A172 (cell line): Measurements from ENCODE around the gene RTN1. TPM values are rescaled to one million over a fixed set of nuclear protein-coding genes. Genes with fewer than 3 reads are reported as not detected.
"Not testable (repeated sequence)": the region's sequence is repeated elsewhere in the genome, so short reads cannot be mapped to it uniquely, and the experiment has no call there.

Experiments used
- DNase-seq: peaks from one replicate; pipeline ENCODE4 v3.0.0-alpha.2; 2015; ENCODE audit warnings: low spot score
- total RNA-seq: library from RNA; depleted of rRNA; stranded (reverse); fragments of >200 nt; shearing (Covaris generic); gene quantifications from 2 replicates; pipeline ENCODE4 v1.2.3, GENCODE V29; 2014

The RTN1 gene
- total RNA-seq, 1 experiment from 2014 or later: 7.9 TPM

GRCh38 chr14:59704054-59704645, 166.4 kb downstream of the RTN1 start:
- no peak for DNase-seq

DNA sequence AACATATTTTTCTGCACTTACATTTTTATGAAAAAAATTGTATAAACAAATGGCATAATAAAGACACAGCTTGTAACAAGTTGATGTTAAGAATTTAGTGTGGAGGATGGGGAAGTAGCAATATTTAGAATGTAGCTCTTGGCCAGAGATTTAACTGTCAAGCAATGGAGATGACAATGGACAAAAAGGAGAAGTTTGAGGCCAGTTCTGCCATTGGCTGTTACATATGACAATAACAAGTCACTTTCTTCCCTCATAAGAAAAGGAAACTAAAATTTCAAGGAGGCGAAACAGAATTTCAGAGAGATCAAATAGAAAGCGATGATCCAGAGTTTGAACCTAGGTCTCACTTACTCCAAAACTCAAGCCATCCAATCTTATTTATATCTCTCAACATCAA, 171.1 kb downstream of the RTN1 start:
- no peak for DNase-seq

GRCh38 chr14:59698793-59699192, 171.8 kb downstream of the RTN1 start:
- peak; percentile 31 for DNase-seq

DNA sequence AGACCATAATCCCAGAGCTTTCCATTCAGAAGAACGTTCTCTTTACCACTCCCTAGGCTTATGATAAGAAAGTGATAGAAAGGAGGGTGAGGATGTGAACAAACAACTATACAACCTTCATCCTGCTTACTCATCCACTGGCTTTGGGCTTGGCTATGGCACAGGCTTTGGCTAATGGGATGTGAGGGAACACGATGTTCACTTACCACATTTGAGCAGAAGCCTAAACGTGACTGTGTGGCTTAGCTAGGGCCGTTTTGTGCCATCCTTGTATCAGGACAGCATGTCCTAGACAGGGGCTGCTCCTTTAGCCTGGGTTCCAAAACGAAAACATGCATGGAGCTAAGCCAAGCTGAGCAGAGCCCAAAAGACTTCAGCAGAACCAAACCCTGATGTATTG, 175.4 kb downstream of the RTN1 start:
- DNase-seq: no peak

GRCh38 chr14:59691266-59691665, 179.3 kb downstream of the RTN1 start:
- DNase-seq: no peak

DNA sequence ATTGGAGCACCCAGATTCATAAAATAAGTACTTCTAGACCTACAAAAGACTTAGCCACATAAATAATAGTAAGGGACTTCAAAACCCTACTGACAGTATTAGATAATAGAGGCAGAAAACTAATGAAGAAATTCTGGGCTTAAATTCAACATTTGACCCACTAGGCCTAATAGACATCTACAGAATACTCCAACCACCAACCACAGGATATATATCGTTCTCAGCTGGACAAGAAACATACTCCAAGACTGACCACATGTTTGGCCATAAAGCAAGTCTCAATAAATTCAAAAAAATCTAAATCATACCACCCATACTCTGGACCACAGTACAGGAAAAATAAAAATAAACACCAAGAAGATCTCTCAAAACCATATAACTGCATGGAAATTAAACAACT, 180.2 kb downstream of the RTN1 start:
- no peak for DNase-seq

DNA sequence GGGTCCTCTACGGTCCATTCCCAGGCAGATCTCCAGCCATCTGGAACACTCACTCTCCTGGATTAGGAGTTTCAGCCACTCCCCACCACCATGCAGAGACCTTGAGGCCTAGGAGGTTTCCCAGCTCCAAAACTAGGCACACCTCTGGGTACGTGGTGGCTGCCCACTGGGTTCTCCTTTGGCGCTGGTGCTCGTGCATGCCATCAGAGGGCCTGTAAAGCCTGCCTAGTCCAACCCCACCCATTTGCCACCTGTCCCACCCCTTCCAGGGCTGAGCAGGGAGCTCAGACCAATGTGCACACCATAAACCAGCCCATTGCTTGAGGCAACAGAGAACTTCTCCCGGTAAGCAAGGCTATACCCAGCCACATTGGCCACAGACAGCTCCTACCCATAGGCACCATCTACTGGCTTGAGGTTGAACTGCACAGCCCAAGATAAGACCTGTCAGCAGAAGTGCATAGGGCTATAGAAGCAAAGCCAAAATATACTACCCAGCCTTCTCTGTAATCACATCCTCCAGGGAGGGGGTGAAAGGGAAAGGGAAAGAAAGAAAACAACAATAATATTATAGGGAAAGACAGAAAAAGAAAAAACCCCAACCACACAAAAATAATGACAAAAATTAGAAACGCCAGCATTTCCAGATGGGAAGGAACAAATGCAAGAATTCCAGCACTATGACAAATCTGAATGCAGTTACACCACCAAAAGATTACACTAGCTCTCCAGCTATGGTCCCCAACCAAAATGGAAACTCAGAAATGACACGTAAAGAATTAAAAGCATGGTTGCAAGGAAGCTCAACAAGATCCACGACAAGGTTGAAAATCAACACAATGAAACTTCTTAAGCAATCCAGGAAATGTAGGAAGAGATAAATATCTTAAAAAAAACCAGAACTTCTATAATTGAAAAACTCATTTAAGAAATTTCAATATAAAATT, 182.1 kb downstream of the RTN1 start:
- peak; percentile 6 for DNase-seq

- DNase-seq: no peak
Observed at GRCh38 chr14:59687663-59688062, 182.9 kb downstream of the RTN1 start.

DNA sequence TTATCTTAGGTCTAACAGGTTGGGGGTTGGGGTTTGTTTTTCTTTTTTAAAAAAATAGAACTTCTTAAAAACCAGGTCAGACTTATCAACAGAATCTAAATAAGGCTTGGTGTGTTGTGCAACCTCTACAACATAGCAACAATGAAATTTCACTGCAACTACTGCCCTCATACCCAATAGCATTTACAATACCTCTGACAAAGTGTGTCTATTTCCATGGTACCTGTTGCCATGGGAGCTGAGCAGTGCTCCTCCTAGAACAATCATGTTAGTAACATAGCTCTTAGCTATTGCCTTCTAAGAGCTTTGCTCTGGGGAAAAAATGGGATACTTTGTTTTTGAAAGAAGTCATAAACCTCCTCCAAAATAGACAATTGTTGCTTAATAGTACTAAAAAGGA, 190.7 kb downstream of the RTN1 start:
- DNase-seq: no peak

- DNase-seq: no peak
Observed at GRCh38 chr14:59678352-59678751, 192.2 kb downstream of the RTN1 start.

DNA sequence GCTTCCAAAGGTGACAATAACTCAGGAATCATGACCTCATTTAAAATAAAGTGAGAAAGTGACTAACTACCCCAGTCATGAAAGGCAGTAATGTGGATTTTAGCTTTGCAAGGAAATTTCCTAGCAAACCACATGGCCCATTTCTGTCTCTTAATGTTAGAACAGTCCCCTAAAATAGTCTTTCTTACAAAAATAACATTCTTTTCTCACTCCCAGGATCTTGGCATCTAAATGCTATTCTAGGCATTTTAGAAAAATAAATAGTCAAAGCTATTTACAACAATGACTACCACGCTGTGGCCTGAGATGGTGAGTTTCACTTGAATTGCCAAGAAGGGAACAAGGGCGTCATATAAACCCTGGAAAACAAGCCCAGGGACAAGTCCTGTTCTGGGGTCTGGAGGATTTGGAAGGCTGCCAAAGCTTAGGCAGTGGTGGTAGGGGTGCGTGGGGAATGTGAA, 192.8 kb downstream of the RTN1 start:
- DNase-seq: no peak

DNA sequence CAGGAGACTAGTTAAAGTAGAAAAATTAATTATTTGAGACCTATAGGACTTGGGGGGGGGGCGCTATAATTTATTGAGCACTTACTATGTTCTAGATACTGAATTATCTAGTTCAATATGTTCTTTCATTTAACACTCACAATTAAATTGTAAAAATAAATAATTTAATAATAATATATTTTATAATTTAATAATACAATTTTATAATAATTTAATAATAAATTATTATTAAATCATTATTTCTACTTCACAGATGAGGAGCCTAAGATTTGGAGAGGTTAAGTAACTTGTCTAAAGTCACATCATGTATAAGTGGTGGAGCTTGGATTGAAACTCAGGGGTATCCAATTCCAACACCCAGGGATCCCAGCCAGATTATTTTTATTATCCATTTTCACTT, 195.2 kb downstream of the RTN1 start:
- no peak for DNase-seq

DNA sequence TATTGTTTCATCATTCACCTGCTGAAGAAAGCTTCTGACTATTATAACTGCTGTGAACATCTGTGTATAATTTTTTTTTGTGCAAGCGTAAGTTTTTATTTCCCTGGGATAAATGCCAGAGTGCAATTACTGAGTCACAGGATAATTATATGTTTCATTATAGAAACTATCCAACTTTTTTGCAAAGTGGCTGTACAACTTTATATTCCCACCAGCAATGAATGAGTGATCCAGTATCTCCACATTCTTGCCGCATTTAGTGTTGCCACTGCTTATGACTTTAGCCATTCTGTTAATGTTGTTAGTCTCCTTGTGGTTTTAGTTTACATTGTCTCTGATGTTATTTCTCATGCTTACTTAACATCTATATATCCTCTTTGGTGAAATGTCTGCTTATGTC, 205.8 kb downstream of the RTN1 start:
- no peak for DNase-seq

DNA sequence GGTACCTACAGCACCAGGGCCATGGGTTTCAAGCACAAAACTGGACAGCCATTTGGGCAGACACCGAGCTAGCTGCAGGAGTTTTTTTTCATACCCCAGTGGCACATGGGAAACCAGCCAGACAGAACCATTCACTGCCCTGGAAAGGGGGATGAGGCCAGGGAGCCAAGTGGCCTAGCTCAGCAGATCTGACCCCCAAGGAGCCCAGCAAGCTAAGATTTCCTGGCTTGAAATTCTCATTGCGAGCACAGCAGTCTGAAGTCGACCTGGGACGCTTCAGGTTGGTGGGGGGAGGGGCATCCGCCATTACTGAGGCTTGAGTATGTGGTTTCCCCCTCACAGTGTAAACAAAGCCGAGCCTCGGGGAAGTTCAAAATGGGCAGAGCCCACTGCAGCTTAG, 212.8 kb downstream of the RTN1 start:
- no peak for DNase-seq

- no peak for DNase-seq
Observed at GRCh38 chr14:59656473-59656872, 214.1 kb downstream of the RTN1 start.

GRCh38 chr14:59654131-59654530, 216.4 kb downstream of the RTN1 start:
- DNase-seq: not testable (repeated sequence)

DNA sequence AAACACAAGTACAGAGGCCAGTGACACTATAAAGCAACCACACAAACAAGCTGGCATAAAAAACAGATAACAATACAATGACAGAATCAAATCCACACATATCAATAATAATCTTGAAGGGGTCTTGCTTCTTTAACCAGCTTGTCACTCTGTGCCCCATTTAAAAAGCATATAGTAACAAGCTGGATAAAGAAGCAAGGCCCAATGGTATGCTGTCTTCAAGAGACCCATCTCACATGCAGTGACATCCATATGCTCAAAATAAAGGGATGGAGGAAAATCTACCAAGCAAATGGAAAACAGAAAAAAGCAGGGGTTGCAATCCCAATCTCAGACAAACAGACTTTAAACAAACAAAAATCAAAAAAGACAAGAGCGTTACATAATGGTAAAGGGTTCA, 223.7 kb downstream of the RTN1 start:
- DNase-seq: not testable (repeated sequence)

GRCh38 chr14:59638885-59639284, 231.7 kb downstream of the RTN1 start:
- no peak for DNase-seq

GRCh38 chr14:59634617-59635016, 236.0 kb downstream of the RTN1 start:
- no peak for DNase-seq

DNA sequence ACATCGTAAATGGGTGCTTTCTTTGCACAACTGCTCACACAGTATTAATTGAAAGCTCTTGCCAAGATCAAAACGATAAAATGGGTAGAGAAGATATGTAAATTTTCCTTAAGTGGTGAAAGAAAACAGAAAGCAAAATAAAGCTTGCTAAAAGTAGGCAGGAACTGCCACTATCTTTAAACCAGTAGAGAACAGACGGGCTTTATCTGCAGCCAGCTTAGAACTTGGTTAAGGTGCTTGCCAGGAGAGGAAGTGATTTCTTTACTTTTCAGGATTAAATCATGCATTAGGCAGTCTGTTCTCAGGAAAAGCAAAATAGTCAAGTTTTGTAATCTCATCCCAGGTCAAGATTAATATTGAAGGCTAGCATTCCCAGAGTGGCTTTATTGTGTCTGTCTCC, 237.1 kb downstream of the RTN1 start:
- no peak for DNase-seq

DNA sequence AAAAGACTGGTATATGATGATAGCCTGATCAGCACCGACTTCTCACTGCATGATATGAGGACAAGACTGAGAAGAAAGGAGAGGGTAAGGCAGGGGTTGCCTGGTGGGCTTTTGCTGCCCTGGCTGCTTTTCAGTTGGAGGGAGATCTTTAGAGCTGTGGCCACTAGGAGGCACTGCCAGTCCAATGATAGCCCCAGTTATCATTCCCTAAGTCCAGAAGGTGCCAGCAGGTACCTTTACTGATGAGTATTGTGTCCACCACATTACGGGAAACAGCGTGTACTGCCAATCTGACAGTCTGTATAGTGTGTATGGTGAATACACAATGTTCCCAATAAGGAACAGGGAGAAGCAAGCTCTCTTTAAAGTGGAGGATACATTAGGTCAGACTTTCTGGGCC, 238.2 kb downstream of the RTN1 start:
- peak; percentile 19 for DNase-seq

DNA sequence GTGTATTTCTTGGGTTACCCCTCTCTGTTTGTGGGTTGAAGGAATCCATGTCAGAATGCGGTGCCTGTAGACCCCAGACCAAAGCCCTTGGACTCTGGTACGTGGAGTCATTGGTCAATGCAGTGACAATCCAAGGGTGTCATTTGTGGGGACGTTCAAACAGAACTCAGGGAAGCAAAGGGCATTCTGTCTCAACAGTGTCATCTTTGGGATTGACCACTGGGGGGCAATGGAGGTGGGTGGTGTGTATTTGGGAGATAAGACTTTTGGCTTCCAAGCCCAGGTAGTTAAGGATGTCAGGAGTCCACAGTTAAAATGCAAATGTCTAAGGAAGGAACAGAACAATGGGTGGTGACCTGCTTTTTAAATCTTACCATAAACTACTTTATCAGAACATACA, 239.3 kb downstream of the RTN1 start:
- DNase-seq: no peak

GRCh38 chr14:59630288-59630963, 240.2 kb downstream of the RTN1 start:
- no peak for DNase-seq
